SK-N-SH (cell line): Measurements from ENCODE around the gene JPH3.

Experiments
- CTCF ChIP-seq: fragments of 200-600 bp; sonication (generic); IDR thresholded peaks from 2 replicates; pipeline ENCODE4 v1.6.1; 2017; ENCODE audit warnings: antibody characterized with exemption, mild to moderate bottlenecking, moderate library complexity
- EZH2phosphoT487 ChIP-seq: fragments of 200-600 bp; sonication (generic); IDR thresholded peaks from 2 replicates; pipeline ENCODE4 v1.6.1; 2017; ENCODE audit warnings: low read depth, mixed run types, mild to moderate bottlenecking, antibody characterized with exemption, moderate library complexity, borderline replicate concordance
- JUND ChIP-seq: IDR thresholded peaks from 2 replicates; pipeline ENCODE4 v1.4.0; 2012
- MAX ChIP-seq: IDR thresholded peaks from 2 replicates; pipeline ENCODE4 v1.4.0; 2012; ENCODE audit warnings: low read depth
- PBX3 ChIP-seq: IDR thresholded peaks from 2 replicates; pipeline ENCODE4; 2012
- POLR2AphosphoS5 ChIP-seq: IDR thresholded peaks from 2 replicates; pipeline ENCODE4 v1.6.1; 2012; ENCODE audit warnings: low read depth, low read length
- RAD21 ChIP-seq: IDR thresholded peaks from 2 replicates; pipeline ENCODE4 v1.6.1; 2012; ENCODE audit warnings: mild to moderate bottlenecking, low read length
- REST ChIP-seq: IDR thresholded peaks from 2 replicates; pipeline ENCODE4 v1.6.1; 2012; ENCODE audit warnings: mild to moderate bottlenecking, low read depth, low read length, moderate library complexity
- SIN3A ChIP-seq: IDR thresholded peaks from 2 replicates; pipeline ENCODE4 v1.6.1; 2012; ENCODE audit warnings: low read depth, mild to moderate bottlenecking, low read length, moderate library complexity, borderline replicate concordance
- TAF1 ChIP-seq: IDR thresholded peaks from 2 replicates; pipeline ENCODE4 v1.6.1; 2012; ENCODE audit warnings: low read depth, mild to moderate bottlenecking, low read length, moderate library complexity, borderline replicate concordance
- TEAD4 ChIP-seq: IDR thresholded peaks from 2 replicates; pipeline ENCODE4 v1.4.0; 2012; ENCODE audit warnings: mild to moderate bottlenecking, borderline replicate concordance; ENCODE audit not compliant: insufficient read depth
- ZBTB33 ChIP-seq: IDR thresholded peaks from 2 replicates; pipeline ENCODE4 v1.4.0; 2012; ENCODE audit warnings: low read depth, borderline replicate concordance

GRCh38 chr16:87570572-87570937 lies 31.8 kb upstream of the JPH3 start:
- TF ChIP-seq PBX3 (no peak), POLR2AphosphoS5 (no peak), CTCF (no peak), RAD21 (no peak), ZBTB33 (no peak), MAX (no peak), REST (no peak), TEAD4 (no peak), JUND (no peak), EZH2phosphoT487 (no peak), TAF1 (no peak), SIN3A (no peak)
